IMR-90 (cell line): ENCODE data around the gene PTPRG.

Experiments
- CEBPB ChIP-seq: IDR thresholded peaks from 2 replicates; pipeline ENCODE4 v1.6.1; 2012; ENCODE audit warnings: low read depth, low read length, improper control_type of control experiment
- CTCF ChIP-seq: conservative IDR thresholded peaks from 2 replicates; pipeline ENCODE4 v1.5.1; 2012; ENCODE audit warnings: mild to moderate bottlenecking, low read depth, low read length, improper control_type of control experiment
- POLR2A ChIP-seq: IDR thresholded peaks from 2 replicates; pipeline ENCODE4 v1.6.1; 2012; ENCODE audit warnings: mild to moderate bottlenecking, low read depth, low read length
- USF2 ChIP-seq: fragments of 150-350 bp; IDR thresholded peaks from 2 replicates; pipeline ENCODE4 v1.6.1; 2017; ENCODE audit warnings: mild to moderate bottlenecking, antibody characterized with exemption, low read length, low read depth

DNA sequence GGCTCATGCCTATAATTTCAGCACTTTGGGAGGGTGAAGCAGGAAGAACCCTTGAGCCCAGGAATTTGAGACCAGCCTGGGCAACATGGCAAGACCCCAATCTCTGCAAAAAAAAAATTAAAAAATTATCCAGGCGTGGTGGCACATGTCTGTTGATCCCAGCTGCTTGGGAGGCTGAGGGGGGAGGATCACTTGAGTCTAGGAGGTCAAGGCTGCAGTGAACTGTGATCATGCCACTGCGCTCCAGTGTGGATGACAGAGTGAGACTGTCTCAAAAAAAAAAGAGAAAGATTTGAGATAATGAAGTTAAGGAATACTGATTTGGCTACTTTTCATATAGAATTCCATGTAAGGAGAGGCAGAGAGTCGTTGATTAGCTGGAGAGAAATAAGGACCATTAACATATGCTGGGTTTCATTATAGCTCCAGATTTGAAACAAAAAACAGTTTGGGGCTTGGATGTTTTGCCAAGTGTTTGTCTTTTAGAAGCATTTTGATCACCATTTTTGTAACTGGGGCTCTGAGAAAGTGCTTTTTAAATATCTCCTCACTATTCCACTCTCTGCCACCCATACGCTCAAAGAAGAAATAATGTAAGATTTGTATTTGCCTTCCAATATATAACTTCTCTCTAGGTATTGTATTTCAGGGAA, 597.8 kb downstream of the PTPRG start:
- TF ChIP-seq USF2 (no peak), POLR2A (no peak), CTCF (no peak), CEBPB (no peak)
